ENCODE measurements around the gene ANKRD33B. TPM values are rescaled to one million over a fixed set of nuclear protein-coding genes. Genes with fewer than 3 reads are reported as not detected.
A peak's percentile ranks its signal among the peaks of the same experiment; 100 is the strongest.

ANKRD33B gene
- total RNA-seq, 6 experiments from 2014 or later = 6.3 to 13.2 (median 11.9) TPM

- no peak for DNase-seq
- Mint-ChIP-seq H3K9me3 (no peaks in the 10 kb centered on the region), H3K27me3 (ENCODE audit: insufficient read depth) (no peaks in the 10 kb centered on the region; the same call in 1 of the 2 replicates), H3K27ac (no peak overlapping the region; the same call in 1 of the 2 replicates), H3K4me1 (ENCODE audit: low read depth) (peaks cover 42% of the 10 kb centered on the region), H3K36me3 (ENCODE audit: low read depth) (peaks cover 9% of the 10 kb centered on the region; the same call in 1 of the 2 replicates), H3K4me3 (no peak overlapping the region)
- no peak for TF ChIP-seq CTCF (IDR thresholded peaks at IDR 0.05)
Measured at GRCh38 chr5:10576790-10577189, 12.9 kb downstream of the ANKRD33B start.

- Mint-ChIP-seq H3K27me3 (ENCODE audit: insufficient read depth) (peaks cover 2% of the 10 kb centered on the region), H3K36me3 (ENCODE audit: low read depth) (peaks cover 12% of the 10 kb centered on the region; the same call in 1 of the 2 replicates), H3K4me1 (ENCODE audit: low read depth) (peaks cover 49% of the 10 kb centered on the region), H3K4me3 (no peak overlapping the region), H3K9me3 (no peaks in the 10 kb centered on the region), H3K27ac (peak overlapping the region; percentile 49)
- peak; percentile 50 for DNase-seq
- TF ChIP-seq CTCF (IDR thresholded peaks at IDR 0.05) = no peak
Measured at GRCh38 chr5:10577371-10578292, 13.8 kb downstream of the ANKRD33B start.

- H3K4me1 Mint-ChIP-seq (ENCODE audit: low read depth) = peaks cover 49% of the 10 kb centered on the region
- H3K36me3 Mint-ChIP-seq (ENCODE audit: low read depth) = peaks cover 12% of the 10 kb centered on the region; the same call in 1 of the 2 replicates
- peak overlapping the region; percentile 49; the same call in 1 of the 2 replicates for H3K27ac Mint-ChIP-seq
- no peaks in the 10 kb centered on the region for H3K9me3 Mint-ChIP-seq
- TF ChIP-seq CTCF (IDR thresholded peaks at IDR 0.05) = no peak
- H3K4me3 Mint-ChIP-seq = no peak overlapping the region
- H3K27me3 Mint-ChIP-seq (ENCODE audit: insufficient read depth) = peaks cover 2% of the 10 kb centered on the region
- DNase-seq = no peak
Measured at GRCh38 chr5:10578293-10578665, 14.4 kb downstream of the ANKRD33B start.

- TF ChIP-seq CTCF (IDR thresholded peaks at IDR 0.05) = no peak
- DNase-seq = no peak
- H3K27me3 Mint-ChIP-seq (ENCODE audit: insufficient read depth) = peaks cover 2% of the 10 kb centered on the region
- H3K9me3 Mint-ChIP-seq = no peaks in the 10 kb centered on the region
- no peak overlapping the region for H3K4me3 Mint-ChIP-seq
- H3K27ac Mint-ChIP-seq = no peak overlapping the region
- peaks cover 12% of the 10 kb centered on the region; the same call in 1 of the 2 replicates for H3K36me3 Mint-ChIP-seq (ENCODE audit: low read depth)
- H3K4me1 Mint-ChIP-seq (ENCODE audit: low read depth) = peaks cover 53% of the 10 kb centered on the region
Measured at GRCh38 chr5:10578869-10579268, 15.0 kb downstream of the ANKRD33B start.

DNA sequence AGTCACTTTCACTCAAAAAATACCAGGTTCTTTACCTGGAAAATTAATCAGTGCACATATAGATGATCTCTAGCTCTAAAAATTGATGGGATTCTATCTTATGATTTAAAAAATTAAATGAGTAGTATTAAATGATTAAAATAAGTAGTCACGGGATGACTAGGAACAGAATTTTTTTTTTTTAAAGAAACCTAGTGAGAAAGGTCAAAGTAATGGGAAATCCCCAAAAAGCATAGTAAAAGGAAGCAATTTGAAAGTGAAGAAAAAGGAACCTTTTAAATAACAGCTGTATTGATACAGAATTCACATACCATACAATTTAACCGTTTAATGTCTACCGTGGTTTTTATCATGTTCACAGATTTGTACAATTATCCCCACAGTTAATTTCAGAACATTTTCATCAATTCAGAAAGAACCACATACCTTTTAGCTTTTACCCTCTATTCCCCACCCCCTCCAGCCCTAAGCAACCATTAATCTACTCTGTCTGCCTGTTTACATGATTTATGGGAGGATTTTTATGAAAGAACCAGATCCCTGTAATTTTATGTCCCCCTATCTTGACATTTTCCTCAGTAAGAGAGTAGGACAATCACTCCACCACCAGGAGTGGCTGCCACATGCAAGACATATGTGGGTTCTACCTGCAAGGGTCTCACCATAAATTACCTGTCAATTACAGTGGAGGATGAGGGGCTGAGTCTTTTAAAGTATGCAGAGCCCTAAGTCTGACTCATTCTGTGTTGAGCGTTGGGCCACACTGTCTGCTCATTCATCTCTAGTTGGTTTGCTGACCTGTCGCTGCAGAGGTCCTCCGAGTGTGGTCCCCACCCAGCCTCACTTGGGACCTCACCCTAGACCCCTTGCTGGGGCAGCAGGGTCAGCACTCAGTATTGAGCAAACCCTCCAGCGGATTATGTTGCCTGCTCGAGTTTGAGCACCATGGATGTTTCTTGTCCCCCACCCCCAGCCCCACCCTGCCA lies 16.0 kb downstream of the ANKRD33B start:
- no peak overlapping the region for H3K4me3 Mint-ChIP-seq
- TF ChIP-seq CTCF (IDR thresholded peaks at IDR 0.05) = no peak
- peaks cover 2% of the 10 kb centered on the region for H3K27me3 Mint-ChIP-seq (ENCODE audit: insufficient read depth)
- H3K36me3 Mint-ChIP-seq (ENCODE audit: low read depth) = peaks cover 15% of the 10 kb centered on the region; the same call in 1 of the 2 replicates
- DNase-seq = no peak
- H3K4me1 Mint-ChIP-seq (ENCODE audit: low read depth) = peaks cover 58% of the 10 kb centered on the region
- H3K9me3 Mint-ChIP-seq = no peaks in the 10 kb centered on the region
- H3K27ac Mint-ChIP-seq = no peak overlapping the region

Measured in HFFc6 (cell line).